NCI-H1694 treated with DMSO at 0.1 percent for 48 hours (cell line): ENCODE measurements around the gene WFDC10B.
"Not testable (repeated sequence)": the region's sequence is repeated elsewhere in the genome, so short reads cannot be mapped to it uniquely, and the experiment has no call there.

Source experiments
- DNase-seq: peaks from one replicate; lab custom pipeline; 2025; lab: John Stamatoyannopoulos, UW

WFDC10B gene

GRCh38 chr20:45647441-45648050, 57.3 kb downstream of the WFDC10B start:
- DNase-seq: no peak

GRCh38 chr20:45646875-45647274, 57.9 kb downstream of the WFDC10B start:
- no peak for DNase-seq

- DNase-seq: not testable (repeated sequence)
Observed at GRCh38 chr20:45645869-45646268, 59.0 kb downstream of the WFDC10B start.

DNA sequence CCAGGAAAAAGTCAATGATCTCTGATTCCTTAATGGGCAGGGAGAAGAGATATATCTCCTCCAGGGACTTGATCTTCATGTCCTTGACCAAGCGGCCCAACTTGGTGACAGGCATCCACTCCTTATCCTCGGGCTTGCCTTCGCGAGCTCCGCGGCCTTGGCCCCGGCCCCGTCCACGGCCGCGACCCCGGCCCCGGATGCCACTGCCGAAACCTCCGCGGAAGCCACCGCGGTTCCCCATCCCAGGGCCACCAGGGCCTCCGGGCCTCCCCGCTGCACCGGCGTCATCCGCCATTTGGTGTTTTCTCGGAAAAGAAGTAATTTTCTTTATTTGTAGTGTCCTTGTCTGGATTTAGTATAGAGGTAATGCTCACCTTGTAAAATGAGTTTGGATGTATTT, 63.7 kb downstream of the WFDC10B start:
- DNase-seq: not testable (repeated sequence)

DNA sequence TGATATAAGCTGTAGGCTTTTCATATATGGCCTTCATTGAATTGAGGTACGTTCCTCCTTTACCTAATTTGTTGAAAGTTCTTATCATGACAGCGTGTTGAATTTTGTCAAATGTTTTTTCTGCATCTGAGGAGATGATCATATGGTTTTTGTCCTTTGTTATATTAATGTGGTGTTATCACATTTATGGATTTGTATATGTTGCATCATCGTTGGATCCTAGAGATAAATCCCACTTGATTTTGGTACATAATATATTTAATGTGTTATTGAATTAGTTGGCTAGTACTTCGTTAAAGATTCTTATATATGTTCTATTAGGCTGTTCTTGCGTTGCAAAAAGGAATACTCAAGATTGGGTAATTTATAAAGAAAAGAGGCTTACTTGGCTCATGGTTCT, 65.1 kb downstream of the WFDC10B start:
- DNase-seq: no peak

GRCh38 chr20:45636513-45636912, 68.3 kb downstream of the WFDC10B start:
- DNase-seq: no peak
